Large intestine (tissue), 3 donors: ENCODE results near the gene MPRIP. TPM values are rescaled to one million over a fixed set of nuclear protein-coding genes. Genes with fewer than 3 reads are reported as not detected.
"Not testable (repeated sequence)": the region's sequence is repeated elsewhere in the genome, so short reads cannot be mapped to it uniquely, and the experiment has no call there.

ENCODE experiments used
- DNase-seq, 2 donors: peaks; one replicate each; pipeline versions ENCODE4 v3.0.0 to v3.0.0-alpha.2; 2013
- H3K27ac ChIP-seq: one replicate; pipeline ENCODE4 v1.5.1; 2013; ENCODE audit warnings: low read length
- H3K27me3 ChIP-seq: 2 replicates; pipeline ENCODE4 v1.6.1; 2013; ENCODE audit warnings: low read length; ENCODE audit not compliant: control insufficient read depth, insufficient read depth
- H3K36me3 ChIP-seq: 2 replicates; pipeline ENCODE4 v1.6.1; 2013; ENCODE audit warnings: low read length; ENCODE audit not compliant: control insufficient read depth, insufficient read depth
- H3K4me1 ChIP-seq: one replicate; pipeline ENCODE4 v1.6.1; 2013; ENCODE audit warnings: low read length; ENCODE audit not compliant: control insufficient read depth, insufficient read depth
- H3K4me3 ChIP-seq: one replicate; pipeline ENCODE4 v1.5.1; 2013; ENCODE audit warnings: low read length
- H3K9me3 ChIP-seq: one replicate; pipeline ENCODE4 v1.6.1; 2013; ENCODE audit warnings: mild to moderate bottlenecking, low read depth, low read length, moderate library complexity; ENCODE audit not compliant: control insufficient read depth
- WGBS: methylation state at CpG from one replicate; pipeline ENCODE4 v1.1.5; 2013; ENCODE audit warnings: low lambda C conversion rate; ENCODE audit not compliant: insufficient coverage; 5-methylcytosine and 5-hydroxymethylcytosine counted together
- polyA plus RNA-seq: library from polyadenylated mRNA; unstranded; fragments of 120-200 nt; gene quantifications from one replicate; pipeline ENCODE4 v1.2.1, GENCODE V29; 2013

The MPRIP gene
- polyA plus RNA-seq, 1 donor, result 178 TPM

DNA sequence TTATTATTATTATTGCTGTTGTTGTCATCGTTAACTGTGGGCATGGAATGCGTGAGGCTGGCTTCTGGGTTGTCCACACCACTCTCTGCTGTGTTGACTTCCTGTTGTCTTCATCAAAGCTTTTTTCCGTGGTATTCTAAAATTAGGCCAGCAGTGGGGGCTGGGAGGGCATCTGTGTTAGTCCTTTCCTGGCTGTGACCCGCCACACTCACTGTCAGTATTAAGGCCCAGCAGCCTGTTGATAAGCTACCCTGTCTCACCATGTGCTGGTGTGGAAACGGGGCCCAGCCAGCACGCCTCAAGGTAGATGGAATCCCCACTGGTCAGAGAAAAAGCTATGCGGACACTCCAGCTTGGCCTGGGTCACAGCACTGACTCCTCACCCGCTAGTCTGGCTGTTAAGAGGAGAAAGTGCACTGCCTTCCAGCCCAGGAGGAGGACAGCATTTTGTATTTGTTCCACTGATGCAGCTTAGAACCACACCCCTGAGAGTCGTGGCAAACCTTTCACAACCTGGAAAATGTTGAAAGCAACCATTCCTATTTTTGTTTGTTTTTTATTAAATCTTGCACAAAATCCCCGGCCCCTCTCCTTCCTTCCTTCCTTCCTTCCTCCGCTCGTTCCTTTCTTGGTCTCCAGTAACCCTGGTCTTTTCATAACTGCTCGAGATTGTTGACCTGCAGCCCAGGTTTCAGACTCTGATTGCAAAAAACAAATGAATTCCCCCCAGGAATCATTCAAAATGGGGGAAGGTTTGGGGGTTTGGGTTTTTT, 142.9 kb downstream of the MPRIP start:
- not testable (repeated sequence) for H3K27me3 ChIP-seq, H3K4me3 ChIP-seq, H3K9me3 ChIP-seq, H3K4me1 ChIP-seq, DNase-seq, H3K27ac ChIP-seq
- peaks cover 73% of the 10 kb centered on the region for H3K36me3 ChIP-seq
- 93% methylated on average over 2 of the region's 13 CpGs for WGBS

DNA sequence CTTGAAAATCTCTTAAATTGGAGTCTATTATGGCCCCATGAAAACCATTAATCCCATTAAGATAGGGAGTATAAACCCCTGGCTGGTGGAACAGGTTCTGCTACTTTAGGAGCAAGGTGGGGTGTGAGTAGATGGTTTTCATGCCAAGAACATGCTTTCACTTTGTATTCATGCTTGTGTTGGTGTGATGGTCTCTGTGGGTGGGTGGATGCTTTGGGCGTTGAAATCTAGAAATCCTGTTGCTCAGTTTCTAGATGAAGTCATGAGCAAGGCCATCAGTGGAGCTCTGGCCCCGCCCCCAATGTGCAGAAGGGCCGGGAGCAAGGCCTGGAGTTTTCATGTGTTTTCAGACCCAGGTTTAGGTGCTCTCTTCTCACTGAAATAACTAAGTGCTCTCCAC, 143.8 kb downstream of the MPRIP start:
- H3K9me3 ChIP-seq, result no peaks in the 10 kb centered on the region
- H3K27ac ChIP-seq, result no peak overlapping the region
- DNase-seq, result peak in 1 of 2 donors; percentile 53
- H3K27me3 ChIP-seq, result no peaks in the 10 kb centered on the region
- no peak overlapping the region for H3K4me3 ChIP-seq
- H3K36me3 ChIP-seq, result peaks cover 64% of the 10 kb centered on the region
- no CpG with 5 or more reads among the region's 3 CpGs for WGBS
- no peaks in the 10 kb centered on the region for H3K4me1 ChIP-seq

DNA sequence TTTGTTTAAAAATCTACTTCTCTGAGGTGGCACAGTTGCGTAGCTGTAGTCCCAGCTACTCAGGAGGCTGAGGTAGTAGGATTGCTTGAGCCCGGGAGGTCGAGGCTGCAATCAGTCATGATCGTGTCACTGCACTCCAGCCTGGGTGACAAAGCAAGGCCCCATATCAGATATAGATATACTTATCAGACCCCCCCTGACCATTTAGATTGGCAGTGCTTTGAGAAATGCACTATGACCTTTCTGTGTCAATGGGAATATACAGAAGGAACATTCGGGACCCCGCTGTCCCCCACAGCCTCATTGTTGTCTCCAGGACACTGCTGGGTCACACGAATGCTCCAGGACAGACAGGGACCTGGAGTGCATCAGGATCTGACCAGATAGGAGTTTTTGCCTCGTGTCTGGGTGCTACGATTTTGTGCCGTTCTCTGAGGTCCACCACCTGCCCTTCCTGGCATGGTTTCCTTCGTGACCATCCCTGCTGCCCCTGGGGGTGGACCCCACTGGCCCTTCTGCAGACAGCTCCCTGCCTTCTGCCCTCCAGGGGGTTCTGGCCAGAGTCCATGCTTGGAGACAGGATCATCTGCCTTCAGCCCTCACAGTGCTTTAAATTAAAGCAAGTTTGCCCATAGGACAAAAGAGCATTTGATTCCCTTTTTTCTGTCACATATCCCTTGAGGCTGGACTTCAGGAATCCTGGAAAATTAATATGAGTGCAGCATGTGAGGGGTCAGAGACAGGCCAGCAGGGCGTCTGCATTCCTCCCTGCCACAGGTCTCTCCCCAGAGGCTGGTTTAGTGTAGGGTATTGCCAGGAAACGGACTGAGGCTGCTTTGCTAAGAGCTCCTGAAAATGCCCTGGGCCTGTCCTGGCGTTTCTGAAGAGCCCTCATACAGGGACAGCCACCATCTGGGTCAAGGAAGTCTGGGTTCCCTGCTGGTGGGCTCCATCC, 144.6 kb downstream of the MPRIP start:
- Histone ChIP-seq H3K27me3 (no peaks in the 10 kb centered on the region), H3K4me1 (no peaks in the 10 kb centered on the region), H3K27ac (no peak overlapping the region), H3K4me3 (no peak overlapping the region), H3K9me3 (no peaks in the 10 kb centered on the region), H3K36me3 (peaks cover 57% of the 10 kb centered on the region)
- DNase-seq, result no peak
- WGBS, result 90% methylated on average over 2 of the region's 14 CpGs

DNA sequence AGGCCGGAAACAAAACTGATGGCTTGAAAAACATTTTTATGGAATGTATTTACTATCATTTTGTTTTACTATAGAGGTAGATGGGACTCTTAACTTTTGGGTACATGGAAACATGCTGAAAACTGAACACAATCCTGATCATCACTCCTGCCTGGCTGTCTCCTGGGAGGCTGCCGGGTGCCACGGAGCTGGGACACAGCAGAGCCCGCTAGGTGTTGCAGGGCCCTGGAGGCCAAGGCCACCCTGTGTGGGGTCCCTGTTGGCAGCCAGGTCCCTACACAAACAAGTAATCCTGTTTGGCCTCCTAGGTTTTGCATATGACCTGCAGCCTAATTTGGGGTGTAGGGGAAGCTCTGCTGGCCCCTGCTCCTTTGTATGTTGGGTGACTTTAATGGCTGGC, 146.3 kb downstream of the MPRIP start:
- Histone ChIP-seq H3K27ac (no peak overlapping the region), H3K9me3 (no peaks in the 10 kb centered on the region), H3K36me3 (peaks cover 42% of the 10 kb centered on the region), H3K4me1 (no peaks in the 10 kb centered on the region), H3K27me3 (no peaks in the 10 kb centered on the region), H3K4me3 (no peak overlapping the region)
- WGBS, result 60% methylated on average over 1 of the region's 4 CpGs
- no peak for DNase-seq

DNA sequence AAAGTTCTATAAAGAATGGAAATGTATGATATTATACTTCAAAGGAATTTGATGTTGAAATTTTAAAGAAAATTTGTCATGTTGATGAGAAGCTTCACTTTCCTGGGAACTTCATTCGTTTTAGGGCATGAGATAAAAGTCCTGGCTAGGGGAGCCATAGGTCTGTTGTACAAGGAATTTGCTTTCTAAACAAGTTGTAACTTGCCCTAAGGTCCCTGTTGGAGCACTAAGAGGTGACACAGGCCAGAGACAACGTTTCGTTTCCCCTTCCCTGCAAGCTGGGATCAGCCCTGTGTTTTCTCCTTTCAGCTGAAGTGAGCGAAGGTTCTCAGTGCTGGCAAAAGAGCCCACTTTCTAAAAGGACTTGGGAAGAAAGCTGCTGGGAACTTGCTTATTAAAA, 147.3 kb downstream of the MPRIP start:
- Histone ChIP-seq H3K4me3 (no peak overlapping the region), H3K9me3 (no peaks in the 10 kb centered on the region), H3K27me3 (no peaks in the 10 kb centered on the region), H3K36me3 (peaks cover 33% of the 10 kb centered on the region), H3K4me1 (no peaks in the 10 kb centered on the region), H3K27ac (no peak overlapping the region)
- no peak for DNase-seq
- WGBS, result 60% methylated on average over 1 of the region's 4 CpGs

DNA sequence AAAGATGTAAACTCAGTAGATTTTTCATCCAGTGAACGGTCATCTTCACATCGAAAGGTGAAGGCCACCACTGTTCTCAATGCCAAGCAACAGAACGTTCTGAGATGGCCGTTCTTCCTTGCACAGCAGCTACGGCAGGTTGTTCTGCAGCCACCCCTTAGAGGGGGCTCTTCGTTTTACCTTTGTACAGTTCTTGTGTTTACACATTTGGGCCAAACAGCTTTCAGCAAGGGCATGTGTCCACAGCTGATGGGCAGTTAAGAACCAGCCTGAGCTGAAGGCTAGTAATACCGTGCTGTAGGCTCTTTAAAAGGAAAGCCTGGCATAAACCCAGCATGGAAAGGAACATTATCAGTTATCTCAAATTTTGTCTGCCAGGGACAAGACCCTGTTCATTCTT, 147.9 kb downstream of the MPRIP start:
- WGBS, result no CpG with 5 or more reads among the region's 7 CpGs

DNA sequence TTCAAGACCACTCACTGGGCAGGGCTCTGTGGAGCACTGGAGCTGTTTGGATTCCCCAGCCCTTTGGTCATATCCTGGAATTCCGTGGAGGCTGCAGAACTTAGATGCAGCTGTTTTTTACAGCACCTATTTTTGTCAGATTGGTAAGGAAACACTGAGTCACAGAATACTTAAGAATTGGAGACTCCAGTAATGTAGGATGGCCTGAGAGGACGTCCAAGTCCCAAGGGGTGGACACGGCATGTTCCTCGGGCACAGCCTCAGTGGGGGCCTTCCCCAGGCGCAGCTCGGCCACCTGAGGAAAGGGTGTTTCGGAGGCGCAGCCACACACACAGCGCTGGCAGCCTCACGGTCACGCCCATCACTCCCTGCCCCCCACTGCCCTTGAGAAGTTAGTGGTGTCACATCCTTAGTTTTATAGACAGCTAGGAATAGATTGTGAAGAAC, 149.1 kb downstream of the MPRIP start:
- no peak overlapping the region for H3K4me3 ChIP-seq
- no peak overlapping the region for H3K27ac ChIP-seq
- no peaks in the 10 kb centered on the region for H3K4me1 ChIP-seq
- no peaks in the 10 kb centered on the region for H3K9me3 ChIP-seq
- H3K27me3 ChIP-seq, result no peaks in the 10 kb centered on the region
- no peak for DNase-seq
- WGBS, result no CpG with 5 or more reads among the region's 11 CpGs
- H3K36me3 ChIP-seq, result peaks cover 22% of the 10 kb centered on the region

More for the DNA sequence above, 147.9 kb downstream of the MPRIP start:
- Histone ChIP-seq H3K27me3 (no peaks in the 10 kb centered on the region), H3K9me3 (no peaks in the 10 kb centered on the region), H3K4me1 (no peaks in the 10 kb centered on the region), H3K4me3 (no peak overlapping the region), H3K36me3 (peaks cover 28% of the 10 kb centered on the region), H3K27ac (no peak overlapping the region)
- no peak for DNase-seq

DNA sequence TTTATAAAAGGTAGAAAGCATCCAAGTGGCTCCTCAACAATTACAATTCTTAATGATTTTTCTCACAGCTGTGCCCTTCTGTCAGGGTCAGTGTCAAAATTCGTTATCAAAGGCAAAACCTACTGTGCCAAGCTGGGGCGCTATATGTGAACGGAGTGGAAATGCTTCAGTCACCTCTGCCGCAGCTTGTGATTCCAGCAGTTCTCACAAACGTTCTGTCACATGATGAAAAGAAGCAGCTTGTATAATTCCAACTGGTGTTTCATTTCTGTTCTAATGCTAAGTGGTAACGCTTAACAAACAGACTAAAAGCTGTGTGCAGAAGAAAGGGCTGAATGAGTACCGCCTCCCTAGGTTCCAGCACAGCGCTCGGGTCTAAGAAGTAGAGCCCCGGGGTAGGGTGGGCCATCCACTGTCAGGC, 149.7 kb downstream of the MPRIP start:
- 92% methylated on average over 2 of the region's 10 CpGs for WGBS
- Histone ChIP-seq H3K27ac (no peak overlapping the region), H3K4me3 (no peak overlapping the region), H3K36me3 (peaks cover 16% of the 10 kb centered on the region), H3K27me3 (no peaks in the 10 kb centered on the region), H3K9me3 (no peaks in the 10 kb centered on the region), H3K4me1 (no peaks in the 10 kb centered on the region)
- DNase-seq, result peak in 1 of 2 donors; percentile 17

DNA sequence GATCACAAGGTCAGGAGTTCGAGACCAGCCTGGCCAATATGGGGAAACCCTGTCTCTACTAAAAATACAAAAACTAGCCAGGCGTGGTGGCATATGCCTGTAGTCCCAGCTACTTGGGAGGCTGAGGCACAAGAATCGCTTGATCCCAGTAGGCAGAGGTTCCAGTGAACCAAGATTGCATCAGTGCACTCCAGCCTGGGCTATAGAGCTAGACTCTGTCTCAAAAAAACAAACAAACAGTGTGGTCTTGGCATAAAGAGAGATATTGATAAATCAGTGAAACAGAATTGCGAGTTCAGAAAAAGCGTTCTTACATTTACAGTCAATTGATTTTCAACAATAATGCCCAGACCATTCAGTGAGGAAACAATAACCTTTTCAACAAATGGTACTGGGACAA, 153.2 kb downstream of the MPRIP start:
- WGBS, result no CpG with 5 or more reads among the region's 5 CpGs
- not testable (repeated sequence) for H3K9me3 ChIP-seq, H3K27ac ChIP-seq, H3K4me3 ChIP-seq, DNase-seq, H3K36me3 ChIP-seq, H3K4me1 ChIP-seq, H3K27me3 ChIP-seq

DNA sequence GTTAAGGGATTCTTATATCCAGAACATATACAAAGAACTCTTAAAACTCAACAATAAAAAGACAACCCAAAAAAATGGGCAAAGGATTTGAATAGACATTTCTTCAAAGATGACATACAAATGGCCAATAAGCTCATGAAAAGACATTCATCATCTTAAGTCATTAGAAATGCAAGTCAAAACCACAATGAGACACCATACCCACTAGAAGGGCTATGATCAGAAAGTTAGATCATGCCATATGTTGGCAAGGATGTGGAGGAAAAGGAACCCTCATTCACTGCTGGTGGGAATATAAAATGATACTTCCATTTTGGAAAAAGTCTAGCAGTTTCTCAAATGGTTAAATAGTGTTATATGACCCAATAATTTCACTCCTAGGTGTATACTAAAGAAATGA, 154.5 kb downstream of the MPRIP start:
- no peak for DNase-seq
- Histone ChIP-seq H3K4me1 (no peaks in the 10 kb centered on the region), H3K36me3 (no peaks in the 10 kb centered on the region)

More for the DNA sequence above, 154.5 kb downstream of the MPRIP start:
- H3K27ac ChIP-seq, result no peak overlapping the region
- no peaks in the 10 kb centered on the region for H3K9me3 ChIP-seq
- H3K27me3 ChIP-seq, result no peaks in the 10 kb centered on the region
- H3K4me3 ChIP-seq, result no peak overlapping the region
